ENCODE data around the gene BMS1.
A peak's percentile ranks its signal among the peaks of the same experiment; 100 is the strongest.

Gene BMS1

DNA sequence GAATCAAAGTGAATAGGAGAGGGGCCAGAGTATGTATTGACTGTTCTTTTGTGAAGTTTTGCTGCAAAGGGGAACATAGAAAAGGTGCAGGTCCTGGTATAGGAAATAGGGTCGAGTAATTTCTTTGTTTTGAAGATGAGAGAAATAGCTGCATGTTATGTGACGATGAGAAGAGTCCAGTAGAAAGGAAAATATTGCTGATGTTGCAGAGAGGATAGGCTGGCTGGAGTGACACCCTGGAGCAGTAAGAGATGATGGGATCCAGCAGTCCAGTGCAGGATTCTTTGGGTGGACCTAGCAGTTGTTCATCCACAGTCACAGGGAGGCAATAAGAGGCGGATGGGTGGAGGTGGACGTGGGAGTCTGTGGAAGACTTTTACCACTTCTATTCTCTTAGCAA, 2.1 kb upstream of the BMS1 start:
- no peak overlapping the region for H3K9ac ChIP-seq (ENCODE audit: low read length)
- H3K4me3 ChIP-seq (ENCODE audit: low read depth, low read length, poor library complexity, severe bottlenecking): no peak overlapping the region
- no peak for TF ChIP-seq EZH2 (IDR thresholded peaks at IDR 0.05; ENCODE audit: borderline replicate concordance, low read length)
- TF ChIP-seq, protein P1, sequence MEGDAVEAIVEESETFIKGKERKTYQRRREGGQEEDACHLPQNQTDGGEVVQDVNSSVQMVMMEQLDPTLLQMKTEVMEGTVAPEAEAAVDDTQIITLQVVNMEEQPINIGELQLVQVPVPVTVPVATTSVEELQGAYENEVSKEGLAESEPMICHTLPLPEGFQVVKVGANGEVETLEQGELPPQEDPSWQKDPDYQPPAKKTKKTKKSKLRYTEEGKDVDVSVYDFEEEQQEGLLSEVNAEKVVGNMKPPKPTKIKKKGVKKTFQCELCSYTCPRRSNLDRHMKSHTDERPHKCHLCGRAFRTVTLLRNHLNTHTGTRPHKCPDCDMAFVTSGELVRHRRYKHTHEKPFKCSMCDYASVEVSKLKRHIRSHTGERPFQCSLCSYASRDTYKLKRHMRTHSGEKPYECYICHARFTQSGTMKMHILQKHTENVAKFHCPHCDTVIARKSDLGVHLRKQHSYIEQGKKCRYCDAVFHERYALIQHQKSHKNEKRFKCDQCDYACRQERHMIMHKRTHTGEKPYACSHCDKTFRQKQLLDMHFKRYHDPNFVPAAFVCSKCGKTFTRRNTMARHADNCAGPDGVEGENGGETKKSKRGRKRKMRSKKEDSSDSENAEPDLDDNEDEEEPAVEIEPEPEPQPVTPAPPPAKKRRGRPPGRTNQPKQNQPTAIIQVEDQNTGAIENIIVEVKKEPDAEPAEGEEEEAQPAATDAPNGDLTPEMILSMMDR (IDR thresholded peaks at IDR 0.05; ENCODE audit: low read length): no peak
- no peaks in the 10 kb centered on the region for H3F3A ChIP-seq (ENCODE audit: insufficient read depth, low read length)
- H2AFZ ChIP-seq (ENCODE audit: low read length): no peak overlapping the region
- no peaks in the 10 kb centered on the region for H4K20me1 ChIP-seq (ENCODE audit: insufficient read depth, low read length)
- H3K27me3 ChIP-seq (ENCODE audit: insufficient read depth, low read length): no peaks in the 10 kb centered on the region
- H3K9me3 ChIP-seq (ENCODE audit: low read length): no peaks in the 10 kb centered on the region
- H3K4me1 ChIP-seq (ENCODE audit: insufficient read depth, low read length, severe bottlenecking): peaks cover 18% of the 10 kb centered on the region
- peaks cover 11% of the 10 kb centered on the region for H3K36me3 ChIP-seq (ENCODE audit: insufficient read depth, low read length)
- peaks cover 11% of the 10 kb centered on the region for H3K79me2 ChIP-seq (ENCODE audit: insufficient read depth, low read length)
- H3K27ac ChIP-seq (ENCODE audit: low read depth, low read length, poor library complexity, severe bottlenecking): no peak overlapping the region
- no peak overlapping the region for H3K4me2 ChIP-seq (ENCODE audit: low read length)
- no peaks in the 10 kb centered on the region for H3K9me2 ChIP-seq (ENCODE audit: low read depth, low read length)

DNA sequence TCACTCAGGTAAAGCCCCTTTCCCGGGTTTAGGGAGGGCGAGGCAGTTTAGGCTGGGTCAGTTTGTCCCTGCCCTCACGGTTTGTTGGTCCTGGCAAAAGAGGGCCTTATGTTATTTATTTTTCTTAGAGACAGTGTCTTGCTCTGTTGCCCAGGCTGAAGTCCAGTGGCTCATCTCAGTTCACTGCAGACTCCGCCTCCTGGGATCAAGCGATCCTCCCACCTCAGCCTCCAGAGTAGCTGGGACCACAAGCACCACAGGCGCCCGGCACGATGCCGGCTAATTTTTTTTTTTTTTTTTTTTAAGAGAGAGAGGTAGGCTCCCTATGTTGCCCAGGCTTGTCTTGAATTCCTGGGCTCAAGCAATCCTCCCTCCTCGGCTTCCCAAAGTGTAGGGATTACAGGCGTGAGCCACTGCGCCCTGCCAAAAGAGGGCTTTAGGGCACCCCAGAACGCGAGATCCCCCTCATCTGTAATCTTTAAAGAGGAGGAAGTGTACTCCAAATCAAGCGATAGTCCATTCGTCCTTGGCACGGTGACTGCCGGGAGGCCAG, 626 bp upstream of the BMS1 start:
- Histone ChIP-seq H3K9ac (ENCODE audit: low read length) (peak overlapping the region; percentile 79), H3K36me3 (ENCODE audit: insufficient read depth, low read length) (peaks cover 26% of the 10 kb centered on the region), H2AFZ (ENCODE audit: low read length) (peak overlapping the region; percentile 39), H3K4me1 (ENCODE audit: insufficient read depth, low read length, severe bottlenecking) (peaks cover 18% of the 10 kb centered on the region), H3K9me3 (ENCODE audit: low read length) (no peaks in the 10 kb centered on the region), H3K4me3 (ENCODE audit: low read depth, low read length, poor library complexity, severe bottlenecking) (peak overlapping the region; percentile 97), H3K79me2 (ENCODE audit: insufficient read depth, low read length) (peaks cover 11% of the 10 kb centered on the region), H3K4me2 (ENCODE audit: low read length) (peak overlapping the region; percentile 100), H4K20me1 (ENCODE audit: insufficient read depth, low read length) (no peaks in the 10 kb centered on the region), H3K27ac (ENCODE audit: low read depth, low read length, poor library complexity, severe bottlenecking) (peak overlapping the region; percentile 24), H3K27me3 (ENCODE audit: insufficient read depth, low read length) (no peaks in the 10 kb centered on the region), H3F3A (ENCODE audit: insufficient read depth, low read length) (no peaks in the 10 kb centered on the region), H3K9me2 (ENCODE audit: low read depth, low read length) (no peaks in the 10 kb centered on the region)
- TF ChIP-seq, protein P1 (IDR thresholded peaks at IDR 0.05; ENCODE audit: low read length): no peak
- no peak for TF ChIP-seq EZH2 (IDR thresholded peaks at IDR 0.05; ENCODE audit: borderline replicate concordance, low read length)

GRCh38 chr10:42783181-42783549, 570 bp downstream of the BMS1 start:
- H3K79me2 ChIP-seq (ENCODE audit: insufficient read depth, low read length): peaks cover 11% of the 10 kb centered on the region
- no peak overlapping the region for H2AFZ ChIP-seq (ENCODE audit: low read length)
- H3K9ac ChIP-seq (ENCODE audit: low read length): peak overlapping the region; percentile 79
- no peak overlapping the region for H3K27ac ChIP-seq (ENCODE audit: low read depth, low read length, poor library complexity, severe bottlenecking)
- peak overlapping the region; percentile 97 for H3K4me3 ChIP-seq (ENCODE audit: low read depth, low read length, poor library complexity, severe bottlenecking)
- H4K20me1 ChIP-seq (ENCODE audit: insufficient read depth, low read length): no peaks in the 10 kb centered on the region
- H3K36me3 ChIP-seq (ENCODE audit: insufficient read depth, low read length): peaks cover 36% of the 10 kb centered on the region
- peak overlapping the region; percentile 100 for H3K4me2 ChIP-seq (ENCODE audit: low read length)
- peaks cover 18% of the 10 kb centered on the region for H3K4me1 ChIP-seq (ENCODE audit: insufficient read depth, low read length, severe bottlenecking)
- TF ChIP-seq, protein P1 (IDR thresholded peaks at IDR 0.05; ENCODE audit: low read length): no peak
- no peak for TF ChIP-seq EZH2 (IDR thresholded peaks at IDR 0.05; ENCODE audit: borderline replicate concordance, low read length)
- H3K9me3 ChIP-seq (ENCODE audit: low read length): no peaks in the 10 kb centered on the region
- no peaks in the 10 kb centered on the region for H3K9me2 ChIP-seq (ENCODE audit: low read depth, low read length)
- H3F3A ChIP-seq (ENCODE audit: insufficient read depth, low read length): no peaks in the 10 kb centered on the region
- H3K27me3 ChIP-seq (ENCODE audit: insufficient read depth, low read length): no peaks in the 10 kb centered on the region

All from OCI-LY1 (cell line).